T-helper 2 cell (primary cell): ENCODE data around the gene SF3A2.
"Not testable (repeated sequence)": the region's sequence is repeated elsewhere in the genome, so short reads cannot be mapped to it uniquely, and the experiment has no call there.

Experiments used
- DNase-seq, 5 experiments: peaks; one replicate each; pipeline versions ENCODE4 v3.0.0 to v3.0.0-alpha.2; 2012 to 2022
- total RNA-seq, 2 donors: gene quantifications; one replicate each; lab custom pipeline; 2026; lab: John Stamatoyannopoulos, UW

SF3A2 gene
- 50.2 to 67.0 reads per million in 2 donors for total RNA-seq

GRCh38 chr19:2236314-2237050, at the start of gene SF3A2, which contains the start of gene PLEKHJ1:
SF3A2 (plus strand) TSS chr19:2236824; CDS start chr19:2243419, 6,595 bp downstream.
PLEKHJ1 (minus strand) TSS chr19:2236329; CDS start chr19:2236248, 81 bp downstream.
- DNase-seq: peak; percentile 95 to 98 (median 97)

DNA sequence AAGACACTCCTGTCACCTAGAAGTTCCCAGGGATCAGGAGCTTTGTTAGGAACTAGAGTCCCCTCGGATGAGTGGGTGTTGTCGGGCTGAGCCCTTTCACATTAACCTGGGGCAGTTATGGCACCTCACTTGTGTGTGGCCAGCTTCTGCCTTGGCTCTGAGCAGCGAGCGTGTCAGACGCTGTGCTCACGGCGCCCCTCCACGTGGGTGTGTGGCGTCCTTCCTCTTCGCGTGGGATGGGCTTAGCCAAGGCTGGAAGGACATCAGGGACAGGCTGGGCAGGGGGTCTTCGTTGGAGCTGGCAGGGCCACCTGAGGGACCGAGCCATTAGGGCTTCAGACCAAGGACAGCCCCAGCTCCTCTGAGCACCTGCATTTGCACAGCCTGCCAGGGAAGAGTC, 49.5 kb upstream of the SF3A2 start:
- DNase-seq: no peak

GRCh38 chr19:2188708-2189385, 47.8 kb upstream of the SF3A2 start:
- DNase-seq: no peak

DNA sequence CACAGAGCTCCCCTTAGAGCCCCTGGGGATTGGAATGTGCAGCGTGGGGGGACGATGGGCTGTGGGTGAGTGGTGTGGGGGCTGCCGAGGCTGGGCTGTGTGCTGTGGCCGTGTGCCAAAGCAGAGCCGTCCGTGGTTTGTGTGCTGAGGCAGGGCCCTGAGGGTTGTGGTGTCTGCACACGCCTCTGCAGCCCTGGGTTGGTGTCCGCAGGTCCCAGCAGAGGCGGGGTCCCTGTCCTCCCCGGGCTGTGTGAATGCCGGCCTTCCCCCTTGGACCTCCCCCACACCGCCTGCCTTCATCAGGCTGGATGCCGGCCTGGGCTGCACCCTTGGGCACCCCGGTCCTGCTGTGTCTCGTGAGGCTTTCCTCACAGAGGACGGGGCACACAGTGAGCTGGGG, 46.7 kb upstream of the SF3A2 start:
- no peak for DNase-seq

DNA sequence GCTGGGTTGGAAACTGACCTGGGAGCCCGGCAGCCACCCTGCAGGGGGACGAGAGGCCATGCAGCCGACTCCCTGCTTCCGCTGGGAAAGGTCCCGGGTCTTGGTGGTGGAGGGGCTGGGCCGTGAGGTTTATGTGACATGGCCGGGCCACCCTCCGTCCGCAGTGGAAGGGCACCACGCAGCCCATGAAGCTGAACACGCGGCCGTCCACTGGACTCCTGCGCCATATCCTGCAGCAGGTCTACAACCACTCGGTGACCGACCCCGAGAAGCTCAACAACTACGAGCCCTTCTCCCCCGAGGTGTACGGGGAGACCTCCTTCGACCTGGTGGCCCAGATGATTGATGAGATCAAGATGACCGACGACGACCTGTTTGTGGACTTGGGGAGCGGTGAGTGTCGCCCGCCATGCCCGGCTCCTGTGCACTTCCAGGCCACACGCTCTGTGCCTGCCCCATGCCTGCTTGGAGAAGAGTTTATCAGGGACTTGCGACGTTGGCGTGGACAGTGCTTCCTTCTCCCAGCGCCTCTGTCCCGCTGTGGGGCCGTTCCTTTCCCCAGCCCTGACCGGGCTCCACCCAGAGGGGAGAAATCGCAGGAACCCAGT, 45.7 kb upstream of the SF3A2 start:
- no peak for DNase-seq

DNA sequence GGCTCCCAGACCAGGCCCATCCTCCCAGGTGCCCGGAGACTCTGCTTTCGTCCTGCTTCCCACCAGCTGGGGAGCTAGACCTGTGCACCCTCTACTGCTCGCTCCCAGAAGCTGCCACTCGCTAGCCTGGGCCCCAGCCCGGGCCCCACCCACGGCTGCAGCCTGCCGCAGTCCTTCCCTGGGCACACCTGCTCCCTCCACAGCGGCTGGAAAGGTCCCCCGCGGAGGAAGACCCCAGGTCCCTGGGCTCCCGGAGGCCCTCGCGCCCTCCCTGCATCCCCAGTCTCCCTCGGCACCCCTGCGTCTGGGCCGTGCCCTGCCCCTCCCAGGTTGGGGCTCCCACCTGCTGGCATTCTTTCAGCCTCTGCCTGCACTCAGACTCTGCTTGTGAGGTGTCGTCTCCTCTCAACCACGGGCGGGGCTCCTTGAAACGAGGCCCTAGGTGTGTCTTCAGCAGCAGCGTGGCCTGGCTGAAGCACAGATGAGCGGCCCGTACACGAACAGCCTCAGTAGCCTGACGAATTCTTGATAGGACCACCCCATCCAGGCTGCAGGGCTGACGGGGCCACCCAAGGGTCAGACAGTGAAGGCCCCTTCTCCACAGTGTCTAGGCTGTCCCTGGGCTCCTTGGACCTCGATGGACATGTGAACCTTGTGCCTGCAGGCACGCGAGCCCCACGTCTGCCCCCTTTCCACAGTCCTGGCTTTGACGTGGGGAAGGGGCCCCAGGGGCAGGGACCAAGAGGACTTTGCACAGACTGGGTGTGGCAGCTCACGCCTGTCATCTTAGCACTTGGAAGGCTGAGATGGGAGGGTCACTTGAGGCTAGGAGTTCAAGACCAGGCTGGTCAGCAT, 44.9 kb upstream of the SF3A2 start:
- no peak for DNase-seq

- DNase-seq: no peak
These were observed 43.8 kb upstream of the SF3A2 start for GRCh38 chr19:2192862-2193261.

GRCh38 chr19:2193807-2194206, 42.8 kb upstream of the SF3A2 start:
- no peak for DNase-seq

DNA sequence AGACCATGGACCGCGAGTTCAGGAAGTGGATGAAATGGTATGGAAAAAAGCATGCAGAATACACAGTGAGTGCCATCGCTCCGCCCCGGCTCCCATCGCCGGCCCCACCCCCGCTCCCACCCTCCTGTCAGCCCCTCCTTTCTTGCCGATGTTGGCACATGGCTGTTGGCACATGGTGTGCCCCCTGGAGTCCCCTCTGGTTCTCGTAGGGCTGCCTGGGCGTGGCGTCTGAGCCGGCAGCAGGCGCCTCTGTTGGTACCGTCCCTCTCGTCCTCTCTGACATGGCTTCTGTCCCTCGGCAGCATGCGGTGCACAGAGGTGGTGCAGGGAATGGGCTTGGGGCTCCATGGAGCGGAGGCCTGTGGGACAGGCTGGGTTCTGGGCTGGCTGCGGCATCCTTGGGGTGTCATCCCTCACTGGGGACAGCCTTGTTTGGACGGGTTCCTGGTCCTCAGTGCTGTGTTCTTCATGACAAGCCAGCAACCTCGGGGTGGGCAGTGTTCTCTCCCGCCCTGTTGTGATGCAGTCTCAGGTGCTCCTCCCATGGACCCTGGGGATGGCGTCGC, 42.0 kb upstream of the SF3A2 start:
- no peak for DNase-seq

DNA sequence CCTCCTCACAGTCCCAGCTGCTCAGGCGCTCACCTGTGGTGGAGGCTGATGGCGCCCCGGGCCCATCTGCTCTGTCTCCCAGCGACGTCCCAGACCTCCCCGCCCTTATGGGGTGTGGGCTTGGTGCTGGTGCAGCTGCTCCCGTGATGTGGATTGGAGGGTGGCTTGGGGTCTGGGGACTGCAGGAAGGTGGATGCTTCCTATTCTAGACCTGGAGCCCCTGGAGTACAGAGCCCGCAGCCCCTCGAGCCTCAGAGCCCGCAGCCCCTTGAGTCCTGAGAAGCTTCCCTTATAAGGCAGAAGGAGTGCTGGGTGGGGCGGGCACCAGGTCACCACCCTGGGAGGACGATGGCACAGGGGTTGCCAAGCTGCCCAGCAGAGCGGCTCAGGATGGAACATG, 41.3 kb upstream of the SF3A2 start:
- DNase-seq: no peak

- no peak for DNase-seq
These were observed 40.7 kb upstream of the SF3A2 start for GRCh38 chr19:2195914-2196313.

- no peak for DNase-seq
These were observed 39.4 kb upstream of the SF3A2 start for GRCh38 chr19:2197270-2197669.

DNA sequence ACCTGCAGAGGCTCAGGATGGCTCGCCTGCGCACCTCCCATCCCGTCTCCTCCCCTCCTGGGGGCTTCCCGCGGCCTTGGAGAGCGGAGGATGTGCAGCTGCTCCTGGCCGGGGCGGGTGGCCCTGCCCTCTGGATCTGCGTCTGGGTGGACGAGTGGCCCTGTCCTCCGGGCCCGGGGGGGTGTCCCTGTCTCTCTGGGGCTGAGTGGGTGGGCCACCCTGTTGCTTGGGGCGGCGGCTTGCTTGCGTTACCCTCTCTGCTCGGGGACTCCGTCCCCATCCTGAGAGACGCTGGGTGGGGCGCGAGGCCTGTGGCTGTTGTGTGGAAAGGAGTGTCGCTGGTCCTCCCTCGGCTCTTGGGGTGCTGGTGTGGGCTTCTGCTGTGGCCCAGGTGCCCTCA, 38.3 kb upstream of the SF3A2 start:
- no peak for DNase-seq

GRCh38 chr19:2199215-2199614, 37.4 kb upstream of the SF3A2 start:
- no peak for DNase-seq

- no peak for DNase-seq
These were observed 36.6 kb upstream of the SF3A2 start for GRCh38 chr19:2199861-2200623.

DNA sequence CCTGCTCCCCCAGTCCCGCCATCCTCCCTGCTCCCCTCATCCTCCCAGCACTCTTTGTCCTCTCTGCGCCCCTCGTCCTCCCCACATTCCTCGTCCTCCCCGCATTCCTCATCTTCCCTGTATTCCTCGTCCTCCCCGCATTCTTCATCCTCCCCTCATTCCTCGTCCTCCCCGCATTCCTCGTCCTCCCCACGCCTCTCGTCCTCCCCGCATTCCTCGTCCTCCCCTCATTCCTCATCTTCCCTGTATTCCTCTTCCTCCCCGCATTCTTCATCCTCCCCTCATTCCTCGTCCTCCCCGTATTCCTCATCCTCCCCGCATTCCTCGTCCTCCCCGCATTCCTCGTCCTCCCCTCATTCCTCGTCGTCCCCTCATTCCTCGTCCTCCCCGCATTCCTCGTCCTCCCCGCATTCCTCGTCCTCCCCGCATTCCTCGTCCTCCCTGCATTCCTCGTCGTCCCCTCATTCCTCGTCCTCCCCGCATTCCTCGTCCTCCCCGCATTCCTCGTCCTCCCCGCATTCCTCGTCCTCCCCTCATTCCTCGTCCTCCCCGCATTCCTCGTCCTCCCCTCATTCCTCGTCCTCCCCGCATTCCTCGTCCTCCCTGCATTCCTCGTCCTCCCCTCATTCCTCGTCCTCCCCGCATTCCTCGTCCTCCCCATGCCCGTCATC, 35.9 kb upstream of the SF3A2 start:
- not testable (repeated sequence) for DNase-seq

DNA sequence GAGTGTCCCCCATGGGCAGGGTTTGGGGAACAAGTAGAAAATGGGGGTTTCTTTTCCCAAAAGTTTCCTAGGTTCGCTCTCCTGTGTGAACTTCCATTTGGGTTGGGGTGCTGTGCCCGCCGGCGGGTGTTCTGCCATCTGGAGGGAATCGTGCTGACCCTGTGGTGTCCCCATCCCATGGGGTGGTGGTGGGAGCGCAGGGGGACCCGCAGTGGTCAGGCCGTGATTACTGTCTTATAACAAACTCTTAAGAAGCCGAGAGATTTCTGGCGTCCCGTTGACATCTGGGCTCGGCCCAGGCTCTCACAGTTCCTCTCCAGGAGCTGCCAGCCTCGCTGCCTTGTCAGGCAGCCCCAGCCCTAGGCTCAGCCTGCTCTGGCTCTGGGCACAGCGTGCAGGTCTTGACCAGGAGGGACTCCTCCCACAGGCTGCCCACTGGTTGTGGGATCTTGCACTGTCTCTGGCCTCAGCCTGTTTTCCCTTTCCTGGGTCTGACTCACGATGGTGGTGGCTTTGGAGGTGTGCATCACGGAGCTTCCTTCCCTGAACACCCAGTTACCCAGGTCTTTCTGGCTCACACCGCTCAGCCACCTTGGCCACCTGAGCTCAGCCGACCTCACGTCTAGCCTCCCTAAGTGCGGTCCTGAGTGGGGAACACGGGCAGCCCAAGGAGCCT, 35.0 kb upstream of the SF3A2 start:
- DNase-seq: no peak

GRCh38 chr19:2202366-2202765, 34.3 kb upstream of the SF3A2 start:
- no peak for DNase-seq

- DNase-seq: no peak
These were observed 29.6 kb upstream of the SF3A2 start for GRCh38 chr19:2207008-2207407.
